Hepatic stellate cell (primary cell): Measurements from ENCODE around the gene PLXNC1.

ENCODE experiments used
- DNase-seq: peaks from one replicate; pipeline ENCODE4 v3.0.0; 2011; ENCODE audit warnings: low spot score

The PLXNC1 gene

DNA sequence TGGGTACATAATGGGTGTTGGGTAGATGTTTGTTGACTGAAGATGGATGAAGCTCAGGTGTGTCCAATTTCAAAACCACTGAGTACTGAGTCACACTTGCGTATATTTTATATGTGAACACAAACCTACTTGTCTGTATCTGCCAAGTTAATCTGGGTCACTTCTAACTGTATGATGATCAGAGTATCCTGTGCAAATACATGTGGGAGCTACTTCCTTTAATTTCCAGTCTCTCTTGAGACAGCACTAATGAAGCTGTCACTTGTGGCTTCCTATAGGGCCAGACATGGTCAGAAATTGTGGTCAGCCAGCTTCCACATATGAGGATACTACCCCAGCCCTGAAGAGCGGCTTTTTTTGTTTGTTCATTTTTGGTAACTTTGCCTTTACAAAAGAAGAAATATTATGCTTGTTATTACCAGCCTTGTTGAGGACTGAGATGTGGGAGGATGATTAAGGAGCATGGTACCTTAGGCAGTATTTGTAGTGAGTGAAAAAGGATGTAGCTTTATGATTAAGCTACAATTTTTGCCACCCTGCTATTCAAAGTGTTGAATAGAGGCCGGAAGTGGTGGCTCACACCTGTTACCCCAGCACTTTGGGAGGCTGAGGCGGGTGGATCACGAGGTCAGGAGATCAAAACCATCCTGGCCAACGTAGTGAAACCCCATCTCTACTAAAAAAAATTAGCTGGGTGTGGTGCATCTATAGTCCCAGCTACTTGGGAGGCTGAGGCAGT lies 32.4 kb downstream of the PLXNC1 start:
- no peak for DNase-seq

DNA sequence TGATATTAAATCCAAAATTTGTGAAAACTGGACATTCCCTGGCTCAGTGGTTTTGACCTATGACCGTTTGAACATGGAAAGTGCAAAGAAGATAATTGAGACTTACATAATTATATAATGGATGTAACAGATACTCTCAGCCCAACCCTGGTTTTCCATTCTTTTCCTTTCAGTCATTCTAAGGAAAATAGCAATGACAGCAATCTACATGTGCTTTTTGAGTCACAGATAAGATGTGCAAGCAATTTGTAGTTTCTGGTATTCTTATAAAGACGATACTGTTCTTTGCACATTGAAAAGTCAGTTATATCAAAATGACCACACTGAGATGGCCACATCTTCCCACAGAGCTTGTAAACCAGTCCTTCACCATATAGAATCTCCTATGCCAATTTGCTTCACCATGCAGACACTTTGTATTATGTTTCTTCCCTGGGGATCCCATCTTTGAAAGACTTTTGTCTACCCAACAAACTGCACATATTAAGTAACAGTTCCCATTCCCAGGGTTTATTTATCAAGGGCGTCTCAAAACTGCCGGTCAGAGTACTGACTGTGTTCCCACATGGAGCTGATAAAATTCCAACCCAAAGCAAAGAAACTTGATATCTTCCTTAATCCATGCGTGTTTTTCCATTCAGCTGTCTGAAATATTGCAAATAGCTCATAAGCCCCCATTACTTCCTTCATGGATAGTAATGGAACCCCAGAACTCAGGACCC lies 34.8 kb downstream of the PLXNC1 start:
- no peak for DNase-seq

DNA sequence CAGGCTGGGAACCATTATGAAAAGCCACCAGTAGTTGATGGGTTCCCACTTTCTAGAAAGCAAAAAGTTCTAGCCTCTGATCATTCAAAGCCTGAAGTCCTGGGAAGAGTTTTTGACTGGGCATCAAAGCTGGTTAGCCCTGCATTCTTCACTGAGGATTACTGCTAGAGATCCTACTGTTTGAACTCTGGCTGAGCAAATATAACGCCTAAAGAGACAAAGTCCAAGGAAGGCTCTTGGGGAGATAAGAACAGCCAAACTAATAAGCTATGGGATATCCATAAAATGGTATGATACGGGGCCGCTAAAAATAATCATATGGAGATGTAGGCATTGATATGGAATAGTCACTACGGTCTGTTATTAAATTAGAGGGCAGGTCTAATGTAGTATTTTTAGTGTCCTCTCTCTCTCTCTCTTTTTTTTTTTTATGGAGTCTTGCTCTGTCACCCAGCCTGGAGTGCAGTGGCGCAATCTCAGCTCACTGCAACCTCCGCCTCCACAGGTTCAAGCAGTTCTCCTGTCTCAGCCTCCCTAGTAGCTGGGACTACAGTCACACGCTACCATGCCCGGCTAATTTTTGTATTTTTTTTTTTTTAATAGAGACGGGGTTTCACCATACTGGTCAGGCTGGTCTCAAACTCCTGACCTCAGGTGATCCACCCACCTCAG lies 35.5 kb downstream of the PLXNC1 start:
- DNase-seq, result no peak

DNA sequence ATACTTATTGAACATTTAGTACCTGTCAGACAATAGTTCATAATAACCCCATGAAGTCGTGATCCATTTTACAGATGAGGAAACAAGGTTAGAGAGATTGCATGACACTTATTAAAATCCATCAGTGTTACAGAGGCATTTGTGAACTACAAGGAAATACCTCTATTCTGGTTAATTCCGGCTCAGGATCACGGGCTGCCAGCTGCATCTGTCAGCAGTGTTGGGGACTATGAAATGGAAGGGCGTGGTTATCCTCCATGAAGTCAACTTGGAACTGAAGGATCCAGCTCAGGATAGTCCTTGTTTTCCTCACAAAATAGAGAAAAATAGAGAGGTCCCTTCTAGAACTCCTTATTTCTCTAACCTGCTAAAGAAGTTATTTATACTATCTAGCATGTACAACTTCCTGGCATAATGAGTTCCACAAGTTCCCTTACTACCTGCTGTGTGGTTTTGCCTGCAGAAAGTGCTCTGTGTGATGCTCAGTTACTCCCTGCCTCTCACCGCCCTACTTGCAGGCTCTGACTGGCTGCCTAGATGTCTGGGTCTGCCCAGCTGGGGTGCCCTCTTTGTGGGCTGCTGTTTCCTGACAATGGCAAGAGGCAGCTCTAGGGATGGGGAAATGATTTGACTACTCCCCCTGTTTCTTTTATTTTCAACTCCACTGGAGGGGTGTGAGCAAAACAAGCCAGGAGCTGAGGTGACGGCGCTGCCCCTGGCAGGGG lies 36.8 kb downstream of the PLXNC1 start:
- no peak for DNase-seq

DNA sequence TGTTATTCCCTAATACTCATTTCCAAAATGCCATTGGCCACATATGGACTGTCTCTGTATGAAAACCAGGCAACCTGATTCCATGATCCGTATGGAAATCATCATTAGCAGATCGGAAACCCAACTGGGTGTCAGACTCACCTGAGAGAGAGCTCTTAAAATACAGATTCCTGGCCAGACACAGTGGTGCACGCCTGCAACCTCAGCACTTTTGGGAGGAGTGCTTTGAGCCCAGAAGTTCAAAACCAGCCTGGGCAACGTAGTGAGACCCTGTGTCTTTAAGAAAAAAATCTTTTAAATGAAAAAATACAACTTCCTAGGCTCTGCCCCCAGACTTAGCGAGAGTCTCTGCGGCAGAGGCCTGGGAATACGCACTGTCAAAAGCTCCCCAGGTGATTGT lies 37.4 kb downstream of the PLXNC1 start:
- no peak for DNase-seq

DNA sequence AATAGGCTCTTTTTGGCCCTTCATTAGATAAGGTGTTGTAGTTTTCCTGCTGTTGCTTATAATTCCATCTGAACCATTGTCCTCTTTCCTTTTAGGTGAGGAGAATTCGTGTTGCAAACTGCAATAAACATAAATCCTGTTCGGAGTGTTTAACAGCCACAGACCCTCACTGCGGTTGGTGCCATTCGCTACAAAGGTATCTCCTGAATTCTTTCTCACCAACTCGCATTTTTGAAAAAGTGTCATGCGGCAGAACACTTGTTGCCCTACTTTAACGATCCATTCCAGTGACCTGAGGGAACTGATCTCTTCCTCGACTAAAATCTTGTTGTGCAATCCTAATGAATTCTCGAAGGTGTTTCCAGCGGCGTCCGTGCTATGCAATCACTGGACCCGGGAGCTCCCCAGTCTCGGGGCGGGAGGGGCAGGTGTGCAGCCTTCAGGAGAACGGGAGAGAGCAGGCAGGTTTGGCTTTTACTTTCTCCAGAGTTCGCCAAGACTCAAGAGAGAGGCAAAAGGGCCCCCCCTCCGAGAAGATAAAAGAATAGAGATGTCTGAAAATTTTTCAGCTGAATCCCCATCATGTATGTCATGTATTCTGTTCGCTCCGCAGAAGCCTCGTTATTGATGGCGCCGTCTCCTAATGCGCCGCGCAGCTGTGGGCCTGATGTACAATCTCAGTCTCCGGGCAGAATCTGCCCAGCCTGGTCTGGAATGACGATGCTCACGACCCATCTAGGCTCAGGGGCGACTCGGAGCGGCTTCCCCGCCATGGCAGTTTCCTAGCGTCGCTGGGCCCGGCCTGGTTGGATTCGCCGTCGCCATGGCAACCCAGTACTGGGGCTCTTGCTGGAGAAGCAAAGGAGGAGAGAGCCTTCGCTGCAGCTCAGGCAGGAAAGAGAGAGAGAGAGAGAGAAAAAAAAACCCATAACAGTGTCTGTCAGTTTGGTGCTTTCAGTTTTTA lies 38.2 kb downstream of the PLXNC1 start:
- DNase-seq, result no peak

DNA sequence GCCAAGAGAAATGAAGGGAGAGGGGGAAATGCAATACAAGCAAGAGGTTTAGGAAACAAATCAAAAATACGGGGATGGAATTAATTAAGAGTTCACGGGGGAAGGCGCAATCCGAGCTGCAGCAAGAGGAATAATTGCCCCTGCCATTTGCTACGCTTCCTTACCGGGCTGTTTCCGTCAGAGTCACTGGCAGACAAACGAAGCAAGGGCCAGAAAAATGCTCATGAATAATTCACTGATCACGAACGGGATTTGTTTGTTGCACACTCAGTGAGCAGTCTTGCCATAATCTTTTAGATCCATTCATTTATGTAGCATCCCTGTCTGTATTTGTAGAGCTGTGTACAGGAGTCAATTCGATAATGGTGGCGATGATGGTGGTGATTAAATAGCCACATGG lies 39.0 kb downstream of the PLXNC1 start:
- no peak for DNase-seq

DNA sequence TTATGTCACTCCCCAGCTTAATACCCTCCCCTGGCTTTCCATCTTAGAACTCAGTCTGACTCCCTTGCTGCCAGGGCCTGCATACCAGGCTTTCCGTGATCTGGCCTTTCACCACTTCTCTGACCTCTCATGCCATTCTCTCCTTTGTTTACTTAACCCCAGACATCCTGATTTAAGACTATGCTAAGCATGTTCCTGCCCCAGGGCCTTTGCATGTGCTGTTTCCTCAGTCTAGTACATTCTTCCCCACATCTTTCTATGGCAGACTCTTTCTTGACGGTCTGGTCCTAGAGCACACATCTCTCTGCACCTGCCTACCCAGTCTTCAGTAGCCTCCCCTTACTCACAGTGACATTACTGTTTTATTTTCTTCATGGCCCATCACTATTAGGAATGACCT lies 42.2 kb downstream of the PLXNC1 start:
- no peak for DNase-seq

DNA sequence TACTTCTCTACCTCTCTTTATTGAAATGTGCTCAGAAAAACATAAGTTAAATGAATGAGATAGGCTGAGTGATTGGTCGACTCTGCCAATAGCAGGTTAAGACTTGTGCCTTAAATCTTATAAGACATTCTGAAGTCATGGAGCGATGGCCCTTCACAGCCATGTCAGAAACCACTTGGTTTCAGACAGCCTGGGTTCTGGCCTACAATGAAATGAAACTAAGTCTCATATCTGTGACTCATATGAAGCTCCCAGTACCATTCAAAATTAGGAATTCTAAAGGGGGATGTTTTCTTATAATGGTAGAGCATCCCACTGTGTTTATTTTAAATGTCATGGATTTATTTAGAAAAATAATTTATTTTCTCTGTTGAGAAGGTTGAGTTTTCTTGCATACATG lies 42.6 kb downstream of the PLXNC1 start:
- DNase-seq, result no peak

DNA sequence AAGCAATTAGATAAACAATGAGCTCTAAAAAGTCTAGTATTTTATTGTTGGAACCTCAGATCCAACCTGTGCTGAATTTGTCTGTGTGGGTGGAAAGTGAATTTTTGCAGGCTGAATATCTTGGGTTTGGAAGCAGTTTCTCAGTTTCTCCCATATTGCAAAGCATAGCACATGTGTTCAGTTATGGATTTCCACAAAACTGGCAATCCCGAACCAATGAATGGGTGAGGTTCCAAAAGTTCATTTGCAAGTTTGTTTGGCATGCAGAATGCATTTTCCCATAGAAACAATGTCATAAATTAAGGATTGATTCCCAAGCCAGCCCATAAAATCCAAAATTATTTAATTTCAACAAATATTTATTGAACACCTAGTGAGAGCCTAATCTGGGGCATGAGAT lies 43.4 kb downstream of the PLXNC1 start:
- DNase-seq, result no peak

DNA sequence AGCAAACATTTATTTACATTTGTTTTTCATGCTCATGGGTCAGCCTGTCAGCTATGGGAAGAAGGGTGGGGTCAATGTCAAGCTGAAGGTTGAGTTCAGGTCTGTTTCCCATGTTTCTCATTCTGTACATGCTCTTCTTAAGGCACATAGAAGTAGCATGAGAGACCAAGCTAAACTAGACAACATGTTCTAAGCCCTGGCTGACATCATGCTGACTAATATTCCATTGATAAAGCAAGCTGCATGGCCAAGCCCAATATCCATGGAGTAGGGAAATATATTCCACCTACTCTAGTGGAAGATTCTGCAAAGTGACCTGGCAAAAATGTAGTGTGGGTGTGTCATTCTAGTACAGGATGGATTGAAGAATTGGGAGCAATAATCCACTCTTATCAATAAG lies 44.1 kb downstream of the PLXNC1 start:
- no peak for DNase-seq

DNA sequence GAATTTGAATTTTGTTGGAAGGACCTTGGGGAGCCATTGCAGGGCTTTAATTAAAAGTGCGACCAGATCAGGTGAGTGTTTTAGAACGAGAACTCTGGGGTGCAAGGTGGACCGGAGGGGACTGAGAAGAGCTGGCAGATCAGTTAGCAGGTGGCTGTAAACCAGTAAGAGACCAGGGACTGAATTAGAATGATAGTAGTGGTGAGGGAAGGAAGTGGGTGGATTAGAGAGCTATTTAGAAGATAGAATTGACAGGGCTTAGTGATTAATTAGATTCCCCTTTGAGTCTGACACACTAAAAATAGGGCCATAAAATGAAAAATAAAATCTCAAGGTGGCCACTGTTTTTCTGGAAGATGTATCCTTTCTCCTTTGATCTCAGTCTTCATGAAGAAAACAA lies 44.8 kb downstream of the PLXNC1 start:
- DNase-seq, result no peak

DNA sequence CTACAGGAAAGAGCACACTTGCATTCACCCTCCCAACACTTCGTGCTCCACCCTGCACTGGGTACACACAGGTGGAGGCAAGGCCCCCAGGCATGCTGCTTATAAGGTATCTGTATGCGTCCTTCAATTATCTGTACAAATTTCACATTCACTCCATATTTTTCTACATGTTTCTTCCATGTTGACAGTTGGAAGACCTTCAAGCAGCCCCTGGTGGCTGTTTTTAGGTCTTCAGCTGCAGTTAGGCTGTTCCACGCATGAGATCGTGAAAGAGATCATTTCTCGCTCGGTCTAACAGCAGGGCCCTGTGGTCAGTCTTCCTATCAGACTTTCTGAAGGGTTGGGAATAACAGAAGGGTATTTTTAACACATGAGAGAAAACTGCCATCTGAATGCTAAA lies 47.1 kb downstream of the PLXNC1 start:
- no peak for DNase-seq

DNA sequence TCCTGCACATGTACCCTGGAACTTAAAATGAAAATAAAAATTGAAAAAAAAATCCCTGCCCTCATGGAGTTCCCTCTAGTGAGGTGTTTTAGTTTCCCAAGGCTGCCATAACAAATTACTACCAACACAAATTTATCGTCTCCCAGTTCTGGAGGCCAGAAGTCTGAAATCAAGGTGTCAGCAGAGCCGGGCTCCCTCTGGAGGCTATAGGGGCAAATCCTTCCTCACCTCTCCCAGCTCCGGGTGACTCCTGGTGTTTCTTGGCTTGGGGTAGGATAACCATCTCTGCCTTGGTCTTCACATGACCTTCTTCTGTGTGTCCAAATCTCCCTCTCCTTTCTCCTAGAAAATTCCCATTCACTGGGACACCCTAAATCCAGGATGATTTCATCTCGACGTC lies 50.1 kb downstream of the PLXNC1 start:
- no peak for DNase-seq

DNA sequence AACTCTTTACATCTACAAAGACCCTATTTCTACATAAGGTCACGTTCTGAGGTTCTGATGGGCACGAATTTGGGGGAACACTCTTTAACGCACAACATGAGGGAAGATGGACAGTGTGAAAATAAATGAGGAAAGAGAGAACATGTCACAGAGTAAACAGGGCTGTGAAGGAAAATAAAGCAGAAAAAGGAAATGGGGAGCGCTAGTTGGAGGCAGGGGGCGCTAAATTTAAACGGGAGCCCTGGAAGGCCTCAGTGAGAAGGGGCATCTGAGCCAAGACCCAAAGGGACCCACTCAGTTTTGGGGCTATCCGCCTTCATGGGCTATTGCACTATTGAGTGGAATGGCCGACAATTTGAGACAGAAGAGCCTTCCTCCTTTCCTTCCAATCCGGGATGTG lies 50.5 kb downstream of the PLXNC1 start:
- DNase-seq, result no peak

DNA sequence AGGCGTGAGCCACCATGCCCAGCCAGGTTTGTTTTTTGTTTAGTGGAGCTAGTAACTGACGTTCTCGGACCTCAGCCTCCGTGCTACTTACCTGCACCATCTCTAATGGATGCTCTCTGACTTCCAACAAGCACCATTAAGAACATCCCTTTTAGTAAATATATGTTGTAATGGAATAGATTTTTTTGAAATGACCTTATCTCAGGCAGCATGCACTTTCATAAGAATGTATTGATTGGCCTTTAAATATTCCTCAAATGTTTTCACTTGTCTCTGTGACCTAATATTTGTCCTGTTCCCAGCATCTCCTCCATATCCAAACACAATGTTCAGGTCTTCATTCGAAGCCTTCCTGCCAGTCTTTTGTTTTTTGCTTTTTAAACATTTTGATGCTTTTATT lies 51.7 kb downstream of the PLXNC1 start:
- DNase-seq, result no peak

DNA sequence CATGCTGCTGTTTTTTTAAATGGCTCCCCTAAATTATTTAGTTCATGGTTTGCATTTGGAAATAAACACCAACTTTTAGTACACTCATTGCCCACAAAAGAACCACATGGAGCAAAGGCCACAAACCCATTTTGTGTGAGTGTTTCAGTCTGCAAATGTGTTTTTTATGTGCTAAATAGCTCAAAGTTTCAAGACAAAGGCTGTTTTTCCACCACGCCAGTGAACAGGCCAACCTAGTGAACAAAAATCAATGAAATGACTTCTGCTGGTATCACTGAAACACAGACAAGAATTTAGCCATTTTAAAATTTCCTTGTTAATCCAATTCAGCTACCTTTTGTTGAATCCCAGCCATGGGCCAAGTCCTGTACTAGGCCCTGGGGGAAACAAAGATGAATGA lies 52.3 kb downstream of the PLXNC1 start:
- DNase-seq, result no peak

DNA sequence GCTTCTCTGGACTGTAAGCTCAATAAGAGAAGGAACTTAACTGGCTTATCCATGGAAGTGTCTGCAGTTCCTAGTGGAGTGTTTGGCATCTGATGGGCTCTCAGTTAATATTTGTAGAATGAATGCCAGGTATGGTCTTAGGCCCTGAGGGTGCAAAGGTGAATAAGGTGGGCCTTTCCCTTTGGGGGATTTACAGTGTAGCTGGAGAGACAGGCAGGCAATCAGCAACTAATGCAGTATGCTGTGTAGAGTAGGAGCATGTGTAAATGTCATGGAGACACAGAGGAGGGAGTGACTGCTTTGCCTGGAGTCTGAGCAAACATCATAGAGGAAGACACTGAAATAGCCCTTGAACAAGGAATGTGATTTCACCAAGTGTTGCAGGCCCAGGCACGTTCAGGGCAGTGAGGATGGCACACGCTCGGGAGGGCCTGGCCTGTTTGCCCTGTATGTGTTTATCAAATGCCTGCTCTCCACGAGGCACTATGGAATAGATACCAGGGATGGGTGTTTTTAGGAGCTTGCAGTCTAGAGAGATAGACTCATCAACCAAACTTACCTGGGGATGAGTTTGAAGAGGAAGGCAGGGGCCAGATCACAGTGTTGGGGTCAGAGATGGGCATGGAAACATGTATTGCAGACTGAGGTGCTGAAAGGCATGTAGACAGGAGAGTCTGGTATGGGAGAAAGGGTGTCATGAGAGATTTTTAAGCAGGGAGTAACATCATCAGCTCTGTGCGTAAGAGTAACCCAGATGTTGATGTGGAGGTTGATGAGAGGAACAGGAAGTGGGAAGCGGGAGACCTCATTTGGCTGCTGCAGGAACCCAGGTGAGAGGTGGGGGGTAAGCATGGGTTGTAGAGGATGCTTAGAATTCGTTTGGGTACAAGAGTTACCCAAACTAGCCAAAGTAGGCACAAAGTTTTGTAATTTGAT lies 54.1 kb downstream of the PLXNC1 start:
- no peak for DNase-seq

DNA sequence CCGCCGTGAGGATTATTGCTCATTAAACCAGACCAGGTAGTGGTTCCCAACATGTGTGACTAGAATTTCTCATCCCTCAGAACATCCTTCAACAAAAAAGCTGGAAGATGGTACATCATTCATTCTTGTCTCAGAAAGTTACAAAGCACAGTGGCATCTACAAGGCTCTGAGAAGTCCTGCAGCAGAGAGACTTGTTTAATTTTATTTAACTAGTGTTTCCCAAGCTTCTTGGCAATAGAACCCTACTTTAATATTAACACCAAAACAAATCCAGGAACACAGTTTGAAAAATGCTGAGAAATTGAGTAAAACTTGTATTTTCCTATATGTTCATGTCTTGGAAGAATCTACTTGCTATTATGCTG lies 54.8 kb downstream of the PLXNC1 start:
- no peak for DNase-seq

DNA sequence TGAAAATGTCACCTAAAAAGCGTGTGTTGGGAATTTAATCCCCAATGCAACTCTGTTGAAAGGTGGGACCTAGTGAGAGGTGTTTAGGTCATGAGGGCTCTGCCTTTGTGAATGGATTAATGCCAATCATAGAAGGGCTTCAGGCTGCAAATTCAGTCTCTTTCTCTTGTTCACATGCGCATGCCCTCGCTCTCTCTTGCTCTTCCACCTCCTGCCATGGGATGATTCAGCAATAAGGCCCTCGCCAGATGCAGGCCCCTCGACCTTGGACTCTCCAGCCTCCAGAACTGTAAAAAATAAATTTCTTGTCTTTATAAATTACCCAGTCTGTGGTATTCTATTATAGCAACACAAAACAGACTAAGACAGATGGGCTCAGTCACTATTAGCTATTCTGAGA lies 55.4 kb downstream of the PLXNC1 start:
- no peak for DNase-seq
